ENCODE measurements around the gene ZDHHC11B. TPM values are rescaled to one million over a fixed set of nuclear protein-coding genes. Genes with fewer than 3 reads are reported as not detected.
"Not testable (repeated sequence)": the region's sequence is repeated elsewhere in the genome, so short reads cannot be mapped to it uniquely, and the experiment has no call there.

Gene ZDHHC11B
- total and polyA plus RNA-seq, 2 of the 13 experiments (the other 11 are each of a cell fraction or from before 2014, with no cell fraction given), result 0.11 to 0.12 TPM

GRCh38 chr5:770585-770984 is 13.9 kb downstream of the ZDHHC11B start:
- H3K36me3 ChIP-seq (replicated peaks in 1 of 2; ENCODE audit: control insufficient read depth in 1 of 2, insufficient read depth in 2 of 2, low read length in 2 of 2); H3K4me2 ChIP-seq (ENCODE audit: low read depth, low read length); BruUV-seq (replicated peaks); DNase-seq (ENCODE audit: low spot score); FAIRE-seq; H3K79me2 ChIP-seq (ENCODE audit: insufficient read depth, low read length); H3K9me3 ChIP-seq (ENCODE audit: low read length); H4K20me1 ChIP-seq (ENCODE audit: insufficient read depth, low read length); H3K4me1 ChIP-seq (ENCODE audit: insufficient read depth, low read length); ATAC-seq; POLR2A ChIA-PET; CTCF ChIA-PET (ENCODE audit: low intra/inter-chr PET ratio, low total read pairs); intact Hi-C loops (cut with micrococcal nuclease; ENCODE audit: unreplicated experiment); H3K27ac ChIP-seq (ENCODE audit: extremely low read length, insufficient read depth, low read length); H3K4me3 ChIP-seq (replicated peaks in 1 of 3; ENCODE audit: insufficient read depth in 1 of 3, low read depth in 2 of 3, low read length in 3 of 3); H3K9ac ChIP-seq (ENCODE audit: insufficient read depth, low read depth, low read length); H2AFZ ChIP-seq (ENCODE audit: low read length): not testable (repeated sequence)
- in situ Hi-C loops (cut with HindIII; ENCODE audit: extremely low pct_ligation_motif_present, low pct_unique_long_range_greater_than_20kb), result loop anchor here (10.0 kb wide), 1 partner anchor 86 kb away; no protein-coding TSS in a partner anchor
- 58% methylated on average over 4 of the region's 10 CpGs for WGBS (ENCODE audit: low lambda C conversion rate)
- H3K27me3 ChIP-seq (ENCODE audit: control insufficient read depth in 1 of 2, insufficient read depth in 2 of 2, low read length in 2 of 2), result peaks cover 7 to 15% of the 10 kb centered on the region in 2 experiments

GRCh38 chr5:769485-770145 is 14.9 kb downstream of the ZDHHC11B start:
- 55% methylated on average over 29 of the region's 29 CpGs for WGBS (ENCODE audit: low lambda C conversion rate)
- in situ Hi-C loops (cut with HindIII; ENCODE audit: extremely low pct_ligation_motif_present, low pct_unique_long_range_greater_than_20kb), result loop anchor here (10.0 kb wide), 1 partner anchor 85 kb away; no protein-coding TSS in a partner anchor

More at GRCh38 chr5:769485-770145, 14.9 kb downstream of the ZDHHC11B start:
- intact Hi-C loops (cut with micrococcal nuclease; ENCODE audit: unreplicated experiment); H3K4me2 ChIP-seq (ENCODE audit: low read depth, low read length); H3K79me2 ChIP-seq (ENCODE audit: insufficient read depth, low read length); H3K9me3 ChIP-seq (ENCODE audit: low read length); H4K20me1 ChIP-seq (ENCODE audit: insufficient read depth, low read length); POLR2A ChIA-PET; H3K4me1 ChIP-seq (ENCODE audit: insufficient read depth, low read length); H3K36me3 ChIP-seq (replicated peaks in 1 of 2; ENCODE audit: control insufficient read depth in 1 of 2, insufficient read depth in 2 of 2, low read length in 2 of 2); H3K27ac ChIP-seq (ENCODE audit: extremely low read length, insufficient read depth, low read length); ATAC-seq; DNase-seq (ENCODE audit: low spot score); H2AFZ ChIP-seq (ENCODE audit: low read length); CTCF ChIA-PET (ENCODE audit: low intra/inter-chr PET ratio, low total read pairs); H3K9ac ChIP-seq (ENCODE audit: insufficient read depth, low read depth, low read length); BruUV-seq (replicated peaks); H3K4me3 ChIP-seq (replicated peaks in 1 of 3; ENCODE audit: insufficient read depth in 1 of 3, low read depth in 2 of 3, low read length in 3 of 3); FAIRE-seq: not testable (repeated sequence)
- H3K27me3 ChIP-seq (ENCODE audit: control insufficient read depth in 1 of 2, insufficient read depth in 2 of 2, low read length in 2 of 2), result peaks cover 7 to 11% of the 10 kb centered on the region in 2 experiments; a peak in 4 of 5 replicates
